K562 (cell line): ENCODE results near the gene FBXO48. TPM values are rescaled to one million over a fixed set of nuclear protein-coding genes. Genes with fewer than 3 reads are reported as not detected.
A peak's percentile ranks its signal among the peaks of the same experiment; 100 is the strongest.

Experiments used
- BRF1 ChIP-seq: IDR thresholded peaks from 3 replicates; pipeline ENCODE4 v1.6.1; 2011; ENCODE audit warnings: borderline replicate concordance, mild to moderate bottlenecking; ENCODE audit not compliant: insufficient read length; ENCODE audit errors: extremely low read depth
- CBFA2T2 ChIP-seq: fragments of 450-650 bp; conservative IDR thresholded peaks from 2 replicates; pipeline ENCODE4 v1.6.1; 2017; ENCODE audit warnings: mild to moderate bottlenecking
- CEBPG ChIP-seq, 3 experiments: fragments of 200-800 bp in 1 of 3; sonication (Bioruptor generic) in 1 of 3; sonication (generic) in 1 of 3; formaldehyde crosslinking in 1 of 3; IDR thresholded peaks in 2 of 3; conservative IDR thresholded peaks in 1 of 3; 2 replicates each; pipeline versions ENCODE4 v1.6.1 to v1.8.0; 2016 to 2022; ENCODE audit warnings: missing compliant biosample characterization in 2 of 3, missing genetic modification characterization in 2 of 3, mild to moderate bottlenecking in 1 of 3, missing genetic modification reagents in 1 of 3
- CHD7 ChIP-seq: fragments of 200-600 bp; sonication (generic); IDR thresholded peaks from one replicate; pipeline ENCODE4 v1.6.1; 2012; ENCODE audit warnings: mild to moderate bottlenecking, low read depth, low read length, inconsistent platforms
- DNMT1 ChIP-seq: fragments of 450-650 bp; IDR thresholded peaks from 2 replicates; pipeline ENCODE4 v1.6.1; 2016; ENCODE audit warnings: antibody characterized with exemption, mild to moderate bottlenecking
- E2F6 ChIP-seq, 2 experiments: IDR thresholded peaks; 2 replicates each; pipeline ENCODE4 v1.6.1; 2011; ENCODE audit warnings: borderline replicate concordance in 1 of 2, control low read depth in 1 of 2, low read depth in 1 of 2, low read length in 1 of 2, mild to moderate bottlenecking in 1 of 2, mixed read lengths in 1 of 2, moderate library complexity in 1 of 2; ENCODE audit not compliant: insufficient read depth in 1 of 2, insufficient read length in 1 of 2, poor library complexity in 1 of 2, severe bottlenecking in 1 of 2; ENCODE audit errors: extremely low read depth in 1 of 2
- ILK ChIP-seq: fragments of 450-650 bp; IDR thresholded peaks from 2 replicates; pipeline ENCODE4 v1.6.1; 2016; ENCODE audit warnings: missing genetic modification characterization, low read depth, mild to moderate bottlenecking, missing compliant biosample characterization, moderate library complexity, borderline replicate concordance
- SNAPC5 ChIP-seq: fragments of 250-450 bp; sonication (Bioruptor Pico); IDR thresholded peaks from 2 replicates; pipeline ENCODE4 v1.8.0; 2021; ENCODE audit warnings: moderate library complexity, mild to moderate bottlenecking, inconsistent platforms
- ZBTB8A ChIP-seq: fragments of 450-650 bp; IDR thresholded peaks from 2 replicates; pipeline ENCODE4 v1.6.1; 2018; ENCODE audit warnings: mild to moderate bottlenecking, moderate library complexity; ENCODE audit not compliant: partially characterized antibody
- ZNF174 ChIP-seq: fragments of 250-450 bp; sonication (Bioruptor Pico); IDR thresholded peaks from 2 replicates; pipeline ENCODE4 v1.4.0; 2020; ENCODE audit warnings: mild to moderate bottlenecking
- ZNF41 ChIP-seq: fragments of 250-450 bp; sonication (Bioruptor Pico); conservative IDR thresholded peaks from 2 replicates; pipeline ENCODE4 v1.4.0; 2020; ENCODE audit warnings: mild to moderate bottlenecking
- ZNF668 ChIP-seq: fragments of 250-450 bp; sonication (Bioruptor Pico); IDR thresholded peaks from 2 replicates; pipeline ENCODE4 v1.8.0; 2022; ENCODE audit warnings: mild to moderate bottlenecking, inconsistent platforms
- polyA plus RNA-seq, 8 experiments: library from polyadenylated mRNA; depleted of rRNA in 4 of 8; stranded (reverse) in 5 of 8; unstranded in 3 of 8; fragments of >200 nt; fragmentation: Nextera tagmentation in 2 of 8; fragmentation: Illumina TruSeq in 1 of 8; extraction: Ambion mirVana in 2 of 8; extraction: Trizol in 1 of 8; gene quantifications; 2 replicates each; pipeline versions ENCODE4 v1.2.1 to v1.2.3, GENCODE V29; 2011 to 2014; ENCODE audit warnings: inconsistent platforms in 1 of 8, missing spikeins in 1 of 8
- total RNA-seq, 7 experiments: library from RNA; depleted of rRNA in 6 of 7; stranded (reverse); fragments of >200 nt in 6 of 7; fragmentation: Illumina TruSeq in 2 of 7; extraction: Trizol in 2 of 7; gene quantifications; 2 replicates each; pipeline versions ENCODE4 v1.2.1 to v1.2.3, GENCODE V29; 2011 to 2021; ENCODE audit warnings: low replicate concordance in 1 of 7

Gene FBXO48
- total and polyA plus RNA-seq, 9 of the 15 experiments (the other 6 are each of a cell fraction or from before 2014, with no cell fraction given): 0.36 to 1.8 (median 0.73) TPM

- TF ChIP-seq CHD7 (no peak), CBFA2T2 (no peak), SNAPC5 (CRISPR knock-in tag) (no peak), ZNF41 (peak; percentile 89), DNMT1 (no peak), E2F6 (IDR thresholded peaks at IDR 0.05; ENCODE audit: borderline replicate concordance in 1 of 2, extremely low read depth in 1 of 2, insufficient read depth in 1 of 2, insufficient read length in 1 of 2, low read depth in 1 of 2, low read length in 1 of 2, poor library complexity in 1 of 2, severe bottlenecking in 1 of 2) (no peak), ZNF668 (CRISPR knock-in tag) (no peak), ZBTB8A (no peak), ILK (tag) (no peak), ZNF174 (peak; percentile 75; the same call in 1 of the 2 replicates), CEBPG (CRISPR knock-in tag; IDR thresholded peaks at IDR 0.05) (no peak), CEBPG (tag; conservative IDR thresholded peaks at IDR 0.05 in 1 of 2, IDR thresholded peaks at IDR 0.05 in 1 of 2) (no peak), BRF1 (no peak)
Observed at GRCh38 chr2:68438455-68439303, 28.4 kb downstream of the FBXO48 start (continued).
